Measurements from ENCODE around the gene CCNYL1. TPM values are rescaled to one million over a fixed set of nuclear protein-coding genes. Genes with fewer than 3 reads are reported as not detected.

The CCNYL1 gene
- total RNA-seq, 3 donors from 2014 or later (not counting 1 experiment from before 2014, with no cell fraction given): 7.9 to 11.7 (median 10.2) TPM

DNA sequence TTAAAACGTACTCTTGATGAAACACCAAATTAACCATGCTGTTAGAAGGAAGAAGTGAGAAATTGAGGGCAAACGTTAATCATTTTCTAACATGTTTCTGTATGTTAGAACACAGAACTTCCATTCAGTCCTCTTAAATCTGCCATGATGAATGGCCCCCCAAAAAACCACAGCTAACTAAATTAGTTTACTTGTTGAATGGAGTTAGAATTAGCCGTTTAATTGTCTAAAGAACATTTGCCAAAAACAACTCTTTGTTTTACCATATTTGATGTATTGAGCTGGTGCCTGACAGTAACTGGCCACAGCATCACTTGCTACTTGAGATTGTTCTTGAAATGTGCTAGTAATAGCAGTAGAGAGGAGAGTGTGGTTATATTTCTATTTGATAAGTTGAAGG lies 12.7 kb downstream of the CCNYL1 start:
- intact Hi-C loops (cut with micrococcal nuclease): no loop called here
- no peak for ATAC-seq

DNA sequence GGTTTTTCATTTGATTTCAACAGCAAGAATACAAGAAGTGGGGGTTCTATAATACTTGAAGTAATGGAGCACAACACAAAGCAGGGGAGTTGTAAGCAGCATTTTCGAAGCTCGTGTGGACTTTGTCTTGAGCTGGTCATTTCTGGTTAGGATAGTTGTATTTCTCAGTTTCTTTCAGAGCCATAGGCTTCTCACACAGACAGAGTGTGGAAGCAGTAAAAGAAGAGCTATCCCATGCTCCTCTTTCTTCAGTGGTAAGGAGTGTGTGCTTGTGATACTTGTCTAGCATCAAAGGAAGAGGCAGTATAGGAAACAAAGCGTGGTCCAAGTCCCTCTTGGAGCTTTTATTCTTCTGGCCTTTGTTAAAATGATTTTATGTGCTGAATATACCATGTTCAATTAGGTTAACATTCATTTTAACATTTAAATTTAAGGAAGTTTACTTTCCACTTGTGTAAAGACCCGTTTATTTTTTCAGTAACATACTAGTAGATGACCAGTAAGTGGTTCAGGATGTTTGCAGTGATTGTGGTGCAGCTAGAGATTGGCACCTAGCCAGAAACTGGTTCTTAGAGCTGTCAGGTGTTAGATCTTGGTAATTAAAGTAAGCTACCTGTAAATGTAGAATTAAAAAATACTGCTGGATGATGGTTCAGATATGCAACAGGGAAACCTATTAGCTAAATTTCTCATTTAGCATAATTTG lies 14.6 kb downstream of the CCNYL1 start:
- Histone ChIP-seq H3K4me3 (ENCODE audit: low read length) (no peak overlapping the region), H3K36me3 (ENCODE audit: control insufficient read depth, insufficient read depth, low read length) (no peaks in the 10 kb centered on the region), H3K4me1 (ENCODE audit: control insufficient read depth, insufficient read depth, low read length) (no peaks in the 10 kb centered on the region), H3K9me3 (ENCODE audit: control insufficient read depth, insufficient read depth, low read length) (no peaks in the 10 kb centered on the region), H3K27me3 (ENCODE audit: control insufficient read depth, insufficient read depth, low read length) (no peaks in the 10 kb centered on the region), H3K27ac (ENCODE audit: low read length) (no peak overlapping the region)
- Mint-ChIP-seq H3K9me3 (no peaks in the 10 kb centered on the region), H3K36me3 (no peaks in the 10 kb centered on the region), H3K4me1 (peaks cover 22 to 31% of the 10 kb centered on the region in 2 donors), H3K27ac (peak overlapping the region in 1 of 2 donors; percentile 31), H3K27me3 (ENCODE audit: low read depth in 2 of 2) (no peaks in the 10 kb centered on the region), H3K4me3 (no peak overlapping the region)
- ATAC-seq (no peak), DNase-seq (peak in 1 of 2 donors; percentile 58)
- WGBS (ENCODE audit: insufficient coverage): 65% methylated on average over 3 of the region's 4 CpGs
- TF ChIP-seq CTCF (IDR thresholded peaks at IDR 0.05): no peak
- intact Hi-C loops (cut with micrococcal nuclease): no loop called here

More for the DNA sequence above, 12.7 kb downstream of the CCNYL1 start:
- Histone ChIP-seq H3K27ac (ENCODE audit: low read length) (no peak overlapping the region), H3K4me1 (ENCODE audit: control insufficient read depth, insufficient read depth, low read length) (no peaks in the 10 kb centered on the region), H3K9me3 (ENCODE audit: control insufficient read depth, insufficient read depth, low read length) (no peaks in the 10 kb centered on the region), H3K4me3 (ENCODE audit: low read length) (no peak overlapping the region), H3K36me3 (ENCODE audit: control insufficient read depth, insufficient read depth, low read length) (no peaks in the 10 kb centered on the region), H3K27me3 (ENCODE audit: control insufficient read depth, insufficient read depth, low read length) (no peaks in the 10 kb centered on the region)
- H3K27ac Mint-ChIP-seq: no peak overlapping the region
- no peak for DNase-seq
- no peak for TF ChIP-seq CTCF (IDR thresholded peaks at IDR 0.05)
- no peaks in the 10 kb centered on the region for H3K9me3 Mint-ChIP-seq
- no peaks in the 10 kb centered on the region for H3K27me3 Mint-ChIP-seq (ENCODE audit: low read depth in 2 of 2)
- H3K36me3 Mint-ChIP-seq: no peaks in the 10 kb centered on the region
- WGBS (ENCODE audit: insufficient coverage): 90% methylated on average over 2 of the region's 3 CpGs
- H3K4me3 Mint-ChIP-seq: no peak overlapping the region
- peaks cover 18 to 37% of the 10 kb centered on the region in 2 donors for H3K4me1 Mint-ChIP-seq

GRCh38 chr2:207727261-207727660 lies 15.8 kb downstream of the CCNYL1 start:
- no peaks in the 10 kb centered on the region for H3K36me3 ChIP-seq (ENCODE audit: control insufficient read depth, insufficient read depth, low read length)
- no peak overlapping the region for H3K27ac ChIP-seq (ENCODE audit: low read length)
- H3K4me1 Mint-ChIP-seq: peaks cover 22 to 31% of the 10 kb centered on the region in 2 donors

More at GRCh38 chr2:207727261-207727660, 15.8 kb downstream of the CCNYL1 start:
- 67% methylated on average over 2 of the region's 2 CpGs for WGBS (ENCODE audit: insufficient coverage)
- no peaks in the 10 kb centered on the region for H3K4me1 ChIP-seq (ENCODE audit: control insufficient read depth, insufficient read depth, low read length)
- intact Hi-C loops (cut with micrococcal nuclease): no loop called here
- H3K27me3 ChIP-seq (ENCODE audit: control insufficient read depth, insufficient read depth, low read length): no peaks in the 10 kb centered on the region
- ATAC-seq (no peak), DNase-seq (no peak)
- H3K9me3 Mint-ChIP-seq: no peaks in the 10 kb centered on the region
- no peak overlapping the region for H3K4me3 Mint-ChIP-seq
- TF ChIP-seq CTCF (IDR thresholded peaks at IDR 0.05): no peak
- no peaks in the 10 kb centered on the region for H3K27me3 Mint-ChIP-seq (ENCODE audit: low read depth in 2 of 2)
- peak overlapping the region in 1 of 2 donors; percentile 23 for H3K27ac Mint-ChIP-seq
- H3K4me3 ChIP-seq (ENCODE audit: low read length): no peak overlapping the region
- H3K36me3 Mint-ChIP-seq: no peaks in the 10 kb centered on the region
- H3K9me3 ChIP-seq (ENCODE audit: control insufficient read depth, insufficient read depth, low read length): no peaks in the 10 kb centered on the region

All from natural killer cell (primary cell).